Tibial artery (tissue), 4 donors: ENCODE results near the gene FAN1.
A peak's percentile ranks its signal among the peaks of the same experiment; 100 is the strongest.

ENCODE experiments used
- DNase-seq, 2 donors: peaks; one replicate each; pipeline ENCODE4 v3.0.0-alpha.2; 2019
- H3K27ac ChIP-seq, 2 donors: fragments of 200-600 bp; sonication (generic) in 1 of 2; 1 replicate in 1 of 2; 2 replicates in 1 of 2; pipeline ENCODE4 v1.5.1; 2018 to 2019; ENCODE audit warnings: mild to moderate bottlenecking in 1 of 2
- H3K27me3 ChIP-seq, 2 donors: fragments of 200-600 bp; sonication (generic) in 1 of 2; one replicate each; pipeline versions ENCODE4 v1.5.1 to v1.6.0; 2016 to 2019
- H3K36me3 ChIP-seq, 3 donors: fragments of 200-600 bp; sonication (generic) in 2 of 3; one replicate each; pipeline ENCODE4 v1.5.1; 2016 to 2019; ENCODE audit warnings: mild to moderate bottlenecking in 2 of 3
- H3K4me1 ChIP-seq, 4 donors: fragments of 200-600 bp; sonication (generic) in 2 of 4; 1 replicate in 3 of 4; 2 replicates in 1 of 4; pipeline ENCODE4 v1.5.1; 2016 to 2019
- H3K4me3 ChIP-seq, 2 donors: fragments of 200-600 bp; sonication (generic) in 1 of 2; 1 replicate in 1 of 2; 2 replicates in 1 of 2; pipeline ENCODE4 v1.5.1; 2018 to 2019; ENCODE audit warnings: mild to moderate bottlenecking in 2 of 2
- H3K9me3 ChIP-seq, 3 donors: fragments of 200-600 bp; sonication (generic) in 1 of 3; one replicate each; pipeline ENCODE4 v1.5.1; 2016 to 2019
- intact Hi-C: fragments of 100-400 bp; cut with DNase I; formaldehyde crosslinking; loops from one replicate; pipeline ENCODE4 v1.15.0; 2023; ENCODE audit warnings: low total_unique reads
- TF ChIP-seq, protein P1 (sequence below), 2 experiments: fragments of 200-600 bp in 1 of 2; fragments of 450-650 bp in 1 of 2; IDR thresholded peaks; one replicate each; pipeline ENCODE4 v1.5.1; 2017 to 2019; ENCODE audit warnings: antibody characterized with exemption in 2 of 2, mild to moderate bottlenecking in 1 of 2, moderate library complexity in 1 of 2

FAN1 gene

DNA sequence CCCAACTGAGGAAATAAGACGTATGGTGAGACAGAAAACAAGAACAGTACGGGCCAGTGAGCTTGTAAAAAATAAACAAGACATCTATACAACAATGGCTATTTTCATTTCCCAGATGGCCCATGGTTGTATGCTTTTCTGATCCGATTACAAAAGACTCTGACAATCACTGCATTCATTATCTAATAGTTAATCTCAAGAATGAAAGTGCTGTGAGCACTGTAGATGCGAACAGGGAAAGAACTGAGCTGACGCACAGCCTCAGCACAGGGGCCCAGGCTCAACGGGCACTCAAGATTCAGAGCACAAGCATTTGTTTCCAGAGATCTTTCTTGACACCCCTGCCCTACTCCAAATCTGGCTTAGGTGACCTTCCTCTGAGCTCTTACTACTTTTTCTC lies 80.8 kb downstream of the FAN1 start:
- Histone ChIP-seq H3K9me3 (no peaks in the 10 kb centered on the region), H3K4me1 (peaks cover 0 to 57% (median 24%) of the 10 kb centered on the region in 4 donors), H3K27me3 (no peaks in the 10 kb centered on the region), H3K4me3 (no peak overlapping the region), H3K27ac (peak overlapping the region in 1 of 2 donors; percentile 15), H3K36me3 (peaks cover 4 to 21% (median 10%) of the 10 kb centered on the region in 3 donors)
- TF ChIP-seq, protein P1, sequence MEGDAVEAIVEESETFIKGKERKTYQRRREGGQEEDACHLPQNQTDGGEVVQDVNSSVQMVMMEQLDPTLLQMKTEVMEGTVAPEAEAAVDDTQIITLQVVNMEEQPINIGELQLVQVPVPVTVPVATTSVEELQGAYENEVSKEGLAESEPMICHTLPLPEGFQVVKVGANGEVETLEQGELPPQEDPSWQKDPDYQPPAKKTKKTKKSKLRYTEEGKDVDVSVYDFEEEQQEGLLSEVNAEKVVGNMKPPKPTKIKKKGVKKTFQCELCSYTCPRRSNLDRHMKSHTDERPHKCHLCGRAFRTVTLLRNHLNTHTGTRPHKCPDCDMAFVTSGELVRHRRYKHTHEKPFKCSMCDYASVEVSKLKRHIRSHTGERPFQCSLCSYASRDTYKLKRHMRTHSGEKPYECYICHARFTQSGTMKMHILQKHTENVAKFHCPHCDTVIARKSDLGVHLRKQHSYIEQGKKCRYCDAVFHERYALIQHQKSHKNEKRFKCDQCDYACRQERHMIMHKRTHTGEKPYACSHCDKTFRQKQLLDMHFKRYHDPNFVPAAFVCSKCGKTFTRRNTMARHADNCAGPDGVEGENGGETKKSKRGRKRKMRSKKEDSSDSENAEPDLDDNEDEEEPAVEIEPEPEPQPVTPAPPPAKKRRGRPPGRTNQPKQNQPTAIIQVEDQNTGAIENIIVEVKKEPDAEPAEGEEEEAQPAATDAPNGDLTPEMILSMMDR (IDR thresholded peaks at IDR 0.05) = no peak
- DNase-seq = no peak
- intact Hi-C loops = no loop called here

DNA sequence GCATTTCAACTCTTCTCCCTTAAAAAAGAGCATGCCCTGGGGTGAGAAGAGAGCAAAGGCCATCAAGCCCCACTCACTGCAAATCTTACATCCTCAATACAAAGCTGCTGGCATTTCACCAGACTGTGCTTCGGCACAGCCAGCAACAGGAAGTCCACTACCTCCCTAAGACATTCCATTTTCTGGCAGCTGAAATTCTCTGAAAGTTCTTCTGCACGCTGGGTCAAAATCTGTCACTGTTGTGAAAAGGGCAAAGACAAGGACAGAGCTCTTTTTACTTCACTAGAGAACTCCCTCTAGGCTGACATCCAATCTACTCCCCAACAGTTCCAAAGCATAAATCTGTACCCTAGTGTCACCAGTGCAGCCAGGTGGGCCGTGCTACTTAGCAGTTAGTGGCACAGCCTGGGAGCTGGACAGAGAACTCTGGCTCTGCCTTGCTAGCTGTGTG lies 81.4 kb downstream of the FAN1 start:
- H3K4me3 ChIP-seq = no peak overlapping the region
- TF ChIP-seq, protein P1 (IDR thresholded peaks at IDR 0.05) = no peak
- DNase-seq = peak in 1 of 2 donors; percentile 30
- intact Hi-C loops = no loop called here
- peaks cover 0 to 63% (median 29%) of the 10 kb centered on the region in 4 donors for H3K4me1 ChIP-seq
- peaks cover 4 to 21% (median 10%) of the 10 kb centered on the region in 3 donors for H3K36me3 ChIP-seq
- H3K27me3 ChIP-seq = no peaks in the 10 kb centered on the region
- no peaks in the 10 kb centered on the region for H3K9me3 ChIP-seq
- H3K27ac ChIP-seq = peak overlapping the region in 1 of 2 donors; percentile 15

DNA sequence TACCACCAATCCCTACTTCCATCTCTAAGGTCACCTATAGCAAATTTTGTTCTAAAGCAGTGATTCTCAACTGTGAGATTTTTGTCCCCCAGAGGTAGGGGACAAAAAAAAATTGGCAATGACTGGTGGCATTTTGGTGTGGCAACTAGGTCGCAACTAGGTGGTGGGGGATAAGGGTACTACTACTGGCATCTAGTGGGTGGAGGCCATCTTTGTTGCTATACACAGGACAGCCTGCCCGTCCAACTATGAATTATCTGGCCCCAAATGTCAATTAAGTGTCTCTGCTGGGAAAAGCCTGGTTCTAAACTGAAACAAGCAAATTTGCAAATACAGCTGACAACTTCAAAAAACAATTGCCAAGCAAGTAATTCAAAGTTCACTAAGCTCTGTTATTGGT lies 86.3 kb downstream of the FAN1 start:
- peak overlapping the region; percentile 16 to 97 for H3K27ac ChIP-seq
- intact Hi-C loops = loop anchor here (10.0 kb wide), 1 partner anchor 225 kb away; no protein-coding TSS in a partner anchor

DNA sequence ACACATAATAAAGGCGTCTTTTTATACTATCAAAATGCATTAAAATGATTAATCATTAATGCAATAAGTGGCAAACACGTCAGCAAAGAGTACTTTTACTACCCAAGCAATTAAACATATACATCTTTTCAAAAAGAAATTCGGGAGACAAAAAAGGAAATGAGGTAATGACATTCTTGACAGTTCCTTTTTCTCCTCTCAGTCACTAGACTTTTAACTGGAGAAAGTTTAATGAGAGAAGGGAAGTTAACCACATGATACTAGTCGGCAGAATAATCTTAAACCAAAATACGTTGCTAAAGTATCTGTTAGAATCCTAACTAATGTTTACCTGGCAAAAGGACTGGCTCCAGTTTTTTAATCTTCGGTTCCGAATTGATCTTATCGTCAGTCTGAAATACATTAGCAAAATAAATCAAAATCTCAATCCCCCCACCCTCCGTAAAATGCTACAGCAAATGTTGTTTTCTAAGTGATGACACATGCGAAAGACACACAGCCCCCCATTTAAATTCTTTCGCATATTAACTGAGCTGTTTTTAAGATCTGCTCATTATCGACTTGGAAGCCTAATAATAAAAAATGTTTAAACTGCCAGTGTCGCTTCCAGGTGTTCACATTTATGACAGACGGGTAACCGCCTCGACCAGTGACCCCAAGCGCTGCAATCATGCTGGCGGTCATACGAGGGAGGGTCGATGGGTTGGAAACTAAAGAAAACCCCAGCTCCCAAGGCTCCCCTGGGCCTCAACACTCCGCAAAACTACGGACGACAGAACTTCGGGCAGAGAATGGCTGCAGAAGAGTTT lies 86.9 kb downstream of the FAN1 start:
- Histone ChIP-seq H3K36me3 (peaks cover 0 to 13% (median 5%) of the 10 kb centered on the region in 3 donors), H3K9me3 (no peaks in the 10 kb centered on the region), H3K27me3 (no peaks in the 10 kb centered on the region), H3K4me1 (peaks cover 0 to 36% (median 20%) of the 10 kb centered on the region in 4 donors), H3K4me3 (peak overlapping the region; percentile 100), H3K27ac (peak overlapping the region; percentile 97)
- TF ChIP-seq, protein P1 (IDR thresholded peaks at IDR 0.05) = no peak
- no peak for DNase-seq
- intact Hi-C loops = loop anchor here (10.0 kb wide), 1 partner anchor 224 kb away; no protein-coding TSS in a partner anchor

More for the DNA sequence above, 86.3 kb downstream of the FAN1 start:
- peaks cover 0 to 43% (median 26%) of the 10 kb centered on the region in 4 donors for H3K4me1 ChIP-seq
- DNase-seq = no peak
- H3K36me3 ChIP-seq = peaks cover 0 to 14% (median 10%) of the 10 kb centered on the region in 3 donors
- H3K4me3 ChIP-seq = peak overlapping the region; percentile 100
- TF ChIP-seq, protein P1 (IDR thresholded peaks at IDR 0.05) = no peak
- H3K27me3 ChIP-seq = no peaks in the 10 kb centered on the region
- no peaks in the 10 kb centered on the region for H3K9me3 ChIP-seq

DNA sequence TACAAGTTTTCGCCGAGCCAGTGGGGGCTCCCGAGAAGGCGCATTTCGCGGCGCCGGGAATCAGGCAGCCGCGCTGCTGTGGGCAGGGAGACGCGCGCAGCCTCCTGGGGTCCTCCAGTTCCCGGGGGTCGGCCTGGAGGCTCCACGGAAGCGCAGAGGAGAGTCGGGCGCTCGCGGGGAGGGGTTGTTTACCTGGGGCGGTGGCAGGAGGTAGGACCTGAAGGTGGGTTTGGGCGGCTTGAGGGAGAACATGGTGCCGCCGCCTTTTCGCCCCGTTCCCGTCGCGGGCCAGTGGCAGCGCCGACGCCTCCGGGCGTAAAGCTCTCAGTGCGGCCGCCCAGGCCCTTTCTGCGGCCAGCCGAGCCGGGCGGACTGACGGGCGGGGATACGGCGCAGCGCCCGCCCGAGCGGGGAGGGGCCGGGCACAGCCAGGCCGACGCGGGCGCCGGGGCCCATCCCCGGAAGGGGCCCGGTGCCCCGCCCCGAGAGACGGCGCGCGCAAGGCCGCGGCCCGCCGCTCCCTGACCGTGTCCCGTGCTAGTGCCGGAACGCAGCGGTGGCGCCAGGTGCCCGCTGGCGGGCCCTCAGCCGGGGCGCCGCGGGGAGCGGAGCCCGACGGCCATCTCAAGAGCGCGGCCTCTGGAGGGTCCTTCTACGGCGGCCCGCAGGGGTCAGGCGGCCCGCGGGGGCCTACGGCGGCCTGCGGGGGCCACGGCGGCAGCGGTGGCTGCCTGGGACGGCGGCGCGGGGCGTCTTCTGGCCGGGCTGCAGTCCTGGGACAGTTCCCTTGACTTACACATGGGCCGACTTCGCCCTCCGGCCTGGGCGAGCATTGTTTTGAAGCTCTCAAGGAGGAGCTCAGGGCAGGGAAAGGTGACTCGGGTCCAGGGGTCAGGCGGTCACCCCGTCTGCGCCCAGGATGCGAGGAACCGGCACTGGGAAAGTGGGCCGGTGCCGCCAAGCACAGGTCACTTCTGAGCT lies 87.8 kb downstream of the FAN1 start, which contains the start of gene MTMR10:
MTMR10 (minus strand) TSS at position 374 of the 981 bp plus-strand sequence; CDS start at position 252, 122 bp downstream.
- DNase-seq = peak; percentile 47 to 85
- TF ChIP-seq, protein P1 (IDR thresholded peaks at IDR 0.05) = no peak
- Histone ChIP-seq H3K4me1 (peaks cover 0 to 27% (median 16%) of the 10 kb centered on the region in 4 donors), H3K9me3 (no peaks in the 10 kb centered on the region), H3K27me3 (no peaks in the 10 kb centered on the region), H3K27ac (peak within 1 kb of the TSS; percentile 97), H3K36me3 (peaks cover 0 to 5% (median 0%) of the 10 kb centered on the region in 3 donors), H3K4me3 (peak within 1 kb of the TSS; percentile 100)
- intact Hi-C loops = loop anchor here (10.0 kb wide), 1 partner anchor 223 kb away; no protein-coding TSS in a partner anchor
